Gastrocnemius medialis (tissue), 4 donors: ENCODE measurements around the gene OR56B4. TPM values are rescaled to one million over a fixed set of nuclear protein-coding genes. Genes with fewer than 3 reads are reported as not detected.

Experiments
- ATAC-seq, 2 donors: fragments of 150-250 bp; one replicate each; pipeline ENCODE4 v1.9.1; 2016
- DNase-seq, 2 donors: peaks; one replicate each; pipeline ENCODE4 v3.0.0-alpha.2; 2019
- H3K27ac ChIP-seq, 4 donors: fragments of 200-600 bp; sonication (generic); 1 replicate in 1 of 4; 2 replicates in 3 of 4; pipeline ENCODE4 v1.5.1; 2016 to 2018; ENCODE audit warnings: mild to moderate bottlenecking in 2 of 4, moderate library complexity in 1 of 4
- H3K27me3 ChIP-seq, 3 donors: fragments of 200-600 bp; sonication (generic) in 2 of 3; 1 replicate in 1 of 3; 2 replicates in 2 of 3; pipeline versions ENCODE4 v1.5.1 to v1.6.0; 2016 to 2019; ENCODE audit warnings: mild to moderate bottlenecking in 1 of 3, moderate library complexity in 1 of 3
- H3K36me3 ChIP-seq, 2 donors: fragments of 200-600 bp; sonication (generic) in 1 of 2; one replicate each; pipeline ENCODE4 v1.5.1; 2017 to 2018
- H3K4me1 ChIP-seq, 2 donors: fragments of 200-600 bp; sonication (generic) in 1 of 2; one replicate each; pipeline ENCODE4 v1.5.1; 2016 to 2017; ENCODE audit warnings: mild to moderate bottlenecking in 2 of 2
- H3K4me3 ChIP-seq, 4 donors: fragments of 200-600 bp; sonication (generic) in 3 of 4; 1 replicate in 1 of 4; 2 replicates in 3 of 4; pipeline ENCODE4 v1.5.1; 2016 to 2019; ENCODE audit warnings: mild to moderate bottlenecking in 2 of 4
- H3K9me3 ChIP-seq, 3 donors: fragments of 200-600 bp; sonication (generic) in 2 of 3; 1 replicate in 1 of 3; 2 replicates in 2 of 3; pipeline ENCODE4 v1.5.1; 2016 to 2019
- POLR2A ChIP-seq, 2 donors: fragments of 450-650 bp; IDR thresholded peaks; one replicate each; pipeline ENCODE4 v1.6.1; 2017; ENCODE audit warnings: antibody characterized with exemption in 2 of 2, mild to moderate bottlenecking in 2 of 2, moderate library complexity in 2 of 2
- in situ Hi-C, 4 donors: fragments of 200-750 bp; cut with MboI; loops; one replicate each; pipeline versions ENCODE4 v1.15.0 to v1.8.0; 2017; ENCODE audit warnings: low sequenced_read_pairs in 4 of 4
- intact Hi-C: fragments of 100-400 bp; cut with DNase I; formaldehyde crosslinking; loops from one replicate; pipeline ENCODE4 v1.15.1; 2023; ENCODE audit warnings: low total_unique reads
- total RNA-seq, 4 donors: library from RNA; depleted of rRNA; stranded (reverse); fragments of >200 nt; gene quantifications; one replicate each; pipeline versions ENCODE4 v1.1.0 to v1.2.3, GENCODE V29; 2016
- TF ChIP-seq, protein P1 (sequence below), 5 experiments: fragments of 450-650 bp in 3 of 5; fragments of 200-600 bp in 2 of 5; sonication (generic) in 2 of 5; IDR thresholded peaks in 4 of 5; conservative IDR thresholded peaks in 1 of 5; 1 replicate in 4 of 5; 2 replicates in 1 of 5; pipeline ENCODE4 v1.5.1; 2016 to 2019; ENCODE audit warnings: antibody characterized with exemption in 5 of 5, mild to moderate bottlenecking in 3 of 5, moderate library complexity in 3 of 5

Gene OR56B4
- total RNA-seq, 4 donors from 2014 or later, result not detected

- no peak for ATAC-seq
- intact Hi-C loops, result no loop called here
- no peak for TF ChIP-seq POLR2A (IDR thresholded peaks at IDR 0.05)
- TF ChIP-seq, protein P1, sequence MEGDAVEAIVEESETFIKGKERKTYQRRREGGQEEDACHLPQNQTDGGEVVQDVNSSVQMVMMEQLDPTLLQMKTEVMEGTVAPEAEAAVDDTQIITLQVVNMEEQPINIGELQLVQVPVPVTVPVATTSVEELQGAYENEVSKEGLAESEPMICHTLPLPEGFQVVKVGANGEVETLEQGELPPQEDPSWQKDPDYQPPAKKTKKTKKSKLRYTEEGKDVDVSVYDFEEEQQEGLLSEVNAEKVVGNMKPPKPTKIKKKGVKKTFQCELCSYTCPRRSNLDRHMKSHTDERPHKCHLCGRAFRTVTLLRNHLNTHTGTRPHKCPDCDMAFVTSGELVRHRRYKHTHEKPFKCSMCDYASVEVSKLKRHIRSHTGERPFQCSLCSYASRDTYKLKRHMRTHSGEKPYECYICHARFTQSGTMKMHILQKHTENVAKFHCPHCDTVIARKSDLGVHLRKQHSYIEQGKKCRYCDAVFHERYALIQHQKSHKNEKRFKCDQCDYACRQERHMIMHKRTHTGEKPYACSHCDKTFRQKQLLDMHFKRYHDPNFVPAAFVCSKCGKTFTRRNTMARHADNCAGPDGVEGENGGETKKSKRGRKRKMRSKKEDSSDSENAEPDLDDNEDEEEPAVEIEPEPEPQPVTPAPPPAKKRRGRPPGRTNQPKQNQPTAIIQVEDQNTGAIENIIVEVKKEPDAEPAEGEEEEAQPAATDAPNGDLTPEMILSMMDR (IDR thresholded peaks at IDR 0.05 in 4 of 5, conservative IDR thresholded peaks at IDR 0.05 in 1 of 5), result no peak
Measured at GRCh38 chr11:6152126-6152525, 44.6 kb downstream of the OR56B4 start.

GRCh38 chr11:6156628-6157359, 49.3 kb downstream of the OR56B4 start:
- no peak for TF ChIP-seq POLR2A (IDR thresholded peaks at IDR 0.05)
- TF ChIP-seq, protein P1 (IDR thresholded peaks at IDR 0.05 in 4 of 5, conservative IDR thresholded peaks at IDR 0.05 in 1 of 5), result no peak
- in situ Hi-C loops (no loop called here), intact Hi-C loops (no loop called here)
- H3K27me3 ChIP-seq, result no peaks in the 10 kb centered on the region
- no peak overlapping the region for H3K4me3 ChIP-seq
- DNase-seq, result no peak
- H3K27ac ChIP-seq, result no peak overlapping the region
- H3K4me1 ChIP-seq, result no peaks in the 10 kb centered on the region
- H3K9me3 ChIP-seq, result no peaks in the 10 kb centered on the region
- H3K36me3 ChIP-seq, result no peaks in the 10 kb centered on the region
- ATAC-seq, result no peak

More at GRCh38 chr11:6152126-6152525, 44.6 kb downstream of the OR56B4 start:
- Histone ChIP-seq H3K27me3 (no peaks in the 10 kb centered on the region), H3K4me3 (no peak overlapping the region), H3K27ac (no peak overlapping the region), H3K4me1 (no peaks in the 10 kb centered on the region), H3K9me3 (no peaks in the 10 kb centered on the region), H3K36me3 (no peaks in the 10 kb centered on the region)
- in situ Hi-C loops, result no loop called here
- no peak for DNase-seq

Other genes with a start within 250 kb of the OR56B4 start
- gene OR52E8, start 250.0 kb upstream of the OR56B4 start, total RNA-seq, result not detected
- not detected for gene OR52E4, start 227.1 kb upstream of the OR56B4 start, total RNA-seq
- gene OR52E5, start 214.5 kb upstream of the OR56B4 start, total RNA-seq, result not detected
- gene OR56A3, start 165.4 kb upstream of the OR56B4 start, total RNA-seq, result not detected
- not detected for gene OR56A5, start 139.2 kb upstream of the OR56B4 start, total RNA-seq
- gene OR52L1, start 120.7 kb upstream of the OR56B4 start, total RNA-seq, result not detected
- not detected for gene OR56A4, start 100.7 kb upstream of the OR56B4 start, total RNA-seq
- not detected for gene OR56A1, start 76.9 kb upstream of the OR56B4 start, total RNA-seq
- not detected for gene OR52B2, start 62.6 kb downstream of the OR56B4 start, total RNA-seq
- gene OR52W1, start 91.5 kb downstream of the OR56B4 start, total RNA-seq, result not detected
- not detected for gene C11orf42, start 97.9 kb downstream of the OR56B4 start, total RNA-seq
- gene FHIP1B, start 127.0 kb downstream of the OR56B4 start, total RNA-seq, result 10 to 100 TPM; 23.9 to 41.7 (median 33.9) TPM
- not detected for gene CNGA4, start 131.4 kb downstream of the OR56B4 start, total RNA-seq
- not detected for gene CCKBR, start 152.2 kb downstream of the OR56B4 start, total RNA-seq
- gene CAVIN3, start 212.8 kb downstream of the OR56B4 start, total RNA-seq, result 10 to 100 TPM; 12.9 to 53.6 (median 34.1) TPM